Progenitor cell of endocrine pancreas (in vitro differentiated cells): ENCODE results near the gene ESR2. TPM values are rescaled to one million over a fixed set of nuclear protein-coding genes. Genes with fewer than 3 reads are reported as not detected.

Experiments used
- DNase-seq: peaks from one replicate; pipeline ENCODE4 v3.0.0; 2021; ENCODE audit warnings: low spot score; ENCODE audit not compliant: unreplicated experiment
- H3K27ac Mint-ChIP-seq: 2 replicates; pipeline ENCODE4 v1.8.0; 2021; ENCODE audit warnings: mild to moderate bottlenecking, moderate library complexity, mixed read lengths
- H3K27me3 Mint-ChIP-seq: 2 replicates; pipeline ENCODE4 v1.8.0; 2021; ENCODE audit warnings: mixed read lengths
- H3K36me3 Mint-ChIP-seq: 2 replicates; pipeline ENCODE4 v1.8.0; 2022; ENCODE audit warnings: mixed read lengths; ENCODE audit not compliant: insufficient read depth
- H3K4me1 Mint-ChIP-seq: 2 replicates; pipeline ENCODE4 v1.8.0; 2021; ENCODE audit warnings: low read depth, mixed read lengths
- H3K4me3 Mint-ChIP-seq: 2 replicates; pipeline ENCODE4 v1.8.0; 2021; ENCODE audit warnings: low read depth, mild to moderate bottlenecking, moderate library complexity, mixed read lengths
- H3K9me3 Mint-ChIP-seq: 2 replicates; pipeline ENCODE4 v1.8.0; 2021; ENCODE audit warnings: low read depth, mixed read lengths
- CTCF ChIP-seq: fragments of 200-600 bp; sonication (generic); IDR thresholded peaks from one replicate; pipeline ENCODE4 v1.5.0; 2021; ENCODE audit warnings: antibody characterized with exemption, mild to moderate bottlenecking; ENCODE audit not compliant: unreplicated experiment
- total RNA-seq: library from RNA; stranded (reverse); gene quantifications from 2 replicates; pipeline ENCODE4 v1.2.1, GENCODE V29; 2021

ESR2 gene
- total RNA-seq, 1 donor from 2014 or later = 0.29 TPM

DNA sequence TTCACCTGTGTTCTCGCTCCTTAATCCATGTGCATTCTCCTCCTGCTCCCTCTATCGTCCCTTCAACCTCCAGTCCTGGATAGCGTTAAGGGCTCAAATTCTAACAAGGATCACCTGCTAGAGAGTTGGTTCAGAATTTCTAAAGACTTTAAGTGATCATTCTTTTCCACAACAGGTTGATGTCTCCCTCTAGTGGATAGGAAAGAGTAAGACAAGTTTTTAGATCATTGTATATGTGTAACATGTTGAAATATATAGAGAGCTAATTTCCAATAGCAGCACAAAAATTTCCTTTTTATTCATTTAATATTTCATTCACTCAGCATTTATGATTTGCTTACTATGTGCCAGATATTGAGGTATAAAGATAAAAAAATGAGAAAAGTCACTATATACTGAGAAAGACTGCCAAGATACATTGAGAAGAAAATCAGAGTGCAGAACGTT is 9.3 kb upstream of the ESR2 start:
- no peak for DNase-seq
- Mint-ChIP-seq H3K27me3 (peaks cover 3% of the 10 kb centered on the region), H3K36me3 (no peaks in the 10 kb centered on the region), H3K4me3 (no peak overlapping the region), H3K27ac (no peak overlapping the region), H3K9me3 (no peaks in the 10 kb centered on the region), H3K4me1 (peaks cover 2% of the 10 kb centered on the region)
- TF ChIP-seq CTCF = peak; percentile 89

DNA sequence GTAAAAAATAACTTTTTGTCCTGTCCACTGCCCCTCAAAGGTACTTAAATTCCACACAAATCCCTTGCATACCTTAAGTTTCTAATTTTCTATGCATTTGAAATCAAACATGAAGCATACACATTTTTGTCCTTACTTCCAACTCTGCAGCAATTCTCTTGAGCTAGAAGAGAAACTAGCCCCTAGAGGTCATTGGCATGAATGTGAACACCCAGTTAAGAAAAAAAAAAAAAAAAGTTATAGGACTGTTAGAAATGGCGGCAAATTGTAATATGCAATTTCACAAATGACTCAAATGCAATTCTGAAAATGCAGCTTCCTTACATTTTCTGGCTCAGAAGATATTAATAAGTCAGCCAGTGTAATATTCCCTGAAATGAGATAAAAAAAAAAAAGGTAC is 4.6 kb upstream of the ESR2 start:
- H3K4me1 Mint-ChIP-seq = peaks cover 2% of the 10 kb centered on the region
- H3K27ac Mint-ChIP-seq = no peak overlapping the region
- no peaks in the 10 kb centered on the region for H3K9me3 Mint-ChIP-seq
- DNase-seq = no peak
- TF ChIP-seq CTCF = peak; percentile 24
- no peaks in the 10 kb centered on the region for H3K36me3 Mint-ChIP-seq
- peaks cover 40% of the 10 kb centered on the region for H3K27me3 Mint-ChIP-seq
- H3K4me3 Mint-ChIP-seq = no peak overlapping the region

DNA sequence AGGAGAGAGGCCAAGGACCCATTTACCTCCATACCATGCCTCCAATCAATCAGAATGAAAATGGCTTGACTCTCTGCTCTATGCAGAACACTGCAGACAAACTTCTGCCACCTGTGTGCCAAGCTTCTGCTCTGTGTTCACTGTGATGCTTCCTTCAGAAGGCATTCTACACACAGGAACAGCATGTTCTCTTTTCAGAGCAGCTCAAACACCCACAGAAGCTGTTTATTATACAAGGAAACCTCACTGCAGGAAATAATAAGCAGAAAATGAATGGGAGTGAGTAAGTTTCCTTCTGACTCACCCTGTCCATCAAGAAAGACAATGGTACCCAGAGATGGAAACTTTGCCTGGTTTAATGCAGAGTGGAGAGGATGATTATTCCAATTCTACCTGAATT is 2.4 kb upstream of the ESR2 start:
- Mint-ChIP-seq H3K36me3 (no peaks in the 10 kb centered on the region), H3K27me3 (peaks cover 56% of the 10 kb centered on the region), H3K9me3 (no peaks in the 10 kb centered on the region), H3K4me3 (no peak overlapping the region), H3K4me1 (peaks cover 5% of the 10 kb centered on the region), H3K27ac (no peak overlapping the region)
- no peak for DNase-seq
- TF ChIP-seq CTCF = no peak

- Mint-ChIP-seq H3K4me1 (peaks cover 5% of the 10 kb centered on the region), H3K27ac (no peak overlapping the region), H3K9me3 (no peaks in the 10 kb centered on the region), H3K4me3 (peak overlapping the region; percentile 67), H3K27me3 (peaks cover 66% of the 10 kb centered on the region), H3K36me3 (no peaks in the 10 kb centered on the region)
- peak; percentile 82 for TF ChIP-seq CTCF
- peak; percentile 61 for DNase-seq
Observed at GRCh38 chr14:64294672-64295413, 672 bp upstream of the ESR2 start.

DNA sequence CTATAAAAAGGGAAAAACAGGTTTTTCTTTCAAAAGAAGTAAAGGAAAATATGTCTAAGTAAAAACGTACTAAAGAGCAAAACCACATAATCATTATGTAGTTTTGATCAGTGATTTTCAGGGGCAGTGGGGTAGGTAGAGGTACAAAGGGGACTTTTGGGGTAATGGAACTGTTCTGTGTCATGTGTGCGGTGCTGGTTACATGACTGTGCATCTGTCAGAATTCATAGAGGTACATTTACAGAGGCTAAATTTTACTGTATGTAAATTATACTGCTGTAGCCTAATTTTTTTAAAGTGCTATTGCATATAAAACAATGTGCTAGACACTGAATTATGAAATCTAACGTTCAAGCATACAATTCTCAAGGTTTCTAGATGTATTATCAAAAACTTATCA is 2.0 kb downstream of the ESR2 start:
- Mint-ChIP-seq H3K4me3 (no peak overlapping the region), H3K27me3 (peaks cover 57% of the 10 kb centered on the region)
- no peak for DNase-seq

More for the DNA sequence above, 2.0 kb downstream of the ESR2 start:
- H3K4me1 Mint-ChIP-seq = peaks cover 5% of the 10 kb centered on the region
- TF ChIP-seq CTCF = no peak
- H3K27ac Mint-ChIP-seq = no peak overlapping the region
- no peaks in the 10 kb centered on the region for H3K36me3 Mint-ChIP-seq
- no peaks in the 10 kb centered on the region for H3K9me3 Mint-ChIP-seq
